ENCODE measurements around the gene GSK3B.

GSK3B gene

GRCh38 chr3:120100711-120101110, 6.5 kb upstream of the GSK3B start:
- TF ChIP-seq CTCF (conservative IDR thresholded peaks at IDR 0.05; ENCODE audit: low read depth, low read length), result no peak
- peak; percentile 21 for DNase-seq (ENCODE audit: low read depth)

GRCh38 chr3:120098710-120099109, 4.5 kb upstream of the GSK3B start:
- no peak for TF ChIP-seq CTCF (conservative IDR thresholded peaks at IDR 0.05; ENCODE audit: low read depth, low read length)

More at GRCh38 chr3:120100711-120101110, 6.5 kb upstream of the GSK3B start:
- H3K4me3 ChIP-seq (ENCODE audit: low read depth, low read length), result no peak overlapping the region

GRCh38 chr3:120095979-120096426, 1.8 kb upstream of the GSK3B start:
- H3K4me3 ChIP-seq (ENCODE audit: low read depth, low read length), result peak overlapping the region; percentile 88
- no peak for DNase-seq (ENCODE audit: low read depth)
- TF ChIP-seq CTCF (conservative IDR thresholded peaks at IDR 0.05; ENCODE audit: low read depth, low read length), result no peak

More at GRCh38 chr3:120098710-120099109, 4.5 kb upstream of the GSK3B start:
- no peak for DNase-seq (ENCODE audit: low read depth)
- no peak overlapping the region for H3K4me3 ChIP-seq (ENCODE audit: low read depth, low read length)

- H3K4me3 ChIP-seq (ENCODE audit: low read depth, low read length), result peak overlapping the region; percentile 88
- peak; percentile 93 for DNase-seq (ENCODE audit: low read depth)
- TF ChIP-seq CTCF (conservative IDR thresholded peaks at IDR 0.05; ENCODE audit: low read depth, low read length), result no peak
Measured at GRCh38 chr3:120095226-120095978, 1.2 kb upstream of the GSK3B start.

GRCh38 chr3:120094776-120095225, 554 bp upstream of the GSK3B start:
- no peak for TF ChIP-seq CTCF (conservative IDR thresholded peaks at IDR 0.05; ENCODE audit: low read depth, low read length)
- DNase-seq (ENCODE audit: low read depth), result peak; percentile 100
- H3K4me3 ChIP-seq (ENCODE audit: low read depth, low read length), result peak overlapping the region; percentile 88

- peak overlapping the region; percentile 85 for H3K4me3 ChIP-seq (ENCODE audit: low read depth, low read length)
- TF ChIP-seq CTCF (conservative IDR thresholded peaks at IDR 0.05; ENCODE audit: low read depth, low read length), result no peak
- peak; percentile 92 for DNase-seq (ENCODE audit: low read depth)
Measured at GRCh38 chr3:120093119-120093910, 932 bp downstream of the GSK3B start.

Measured in choroid plexus epithelial cell (primary cell).